GM11168 (cell line): ENCODE measurements around the gene OR2D2.
"Not testable (repeated sequence)": the region's sequence is repeated elsewhere in the genome, so short reads cannot be mapped to it uniquely, and the experiment has no call there.

Experiments
- in situ Hi-C: fragments of 300-500 bp; cut with MboI; formaldehyde crosslinking; loops from one replicate; pipeline ENCODE4 v1.12.0; 2022; ENCODE audit warnings: low sequenced_read_pairs; ENCODE audit not compliant: unreplicated experiment

The OR2D2 gene, protein sequence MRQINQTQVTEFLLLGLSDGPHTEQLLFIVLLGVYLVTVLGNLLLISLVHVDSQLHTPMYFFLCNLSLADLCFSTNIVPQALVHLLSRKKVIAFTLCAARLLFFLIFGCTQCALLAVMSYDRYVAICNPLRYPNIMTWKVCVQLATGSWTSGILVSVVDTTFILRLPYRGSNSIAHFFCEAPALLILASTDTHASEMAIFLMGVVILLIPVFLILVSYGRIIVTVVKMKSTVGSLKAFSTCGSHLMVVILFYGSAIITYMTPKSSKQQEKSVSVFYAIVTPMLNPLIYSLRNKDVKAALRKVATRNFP

DNA sequence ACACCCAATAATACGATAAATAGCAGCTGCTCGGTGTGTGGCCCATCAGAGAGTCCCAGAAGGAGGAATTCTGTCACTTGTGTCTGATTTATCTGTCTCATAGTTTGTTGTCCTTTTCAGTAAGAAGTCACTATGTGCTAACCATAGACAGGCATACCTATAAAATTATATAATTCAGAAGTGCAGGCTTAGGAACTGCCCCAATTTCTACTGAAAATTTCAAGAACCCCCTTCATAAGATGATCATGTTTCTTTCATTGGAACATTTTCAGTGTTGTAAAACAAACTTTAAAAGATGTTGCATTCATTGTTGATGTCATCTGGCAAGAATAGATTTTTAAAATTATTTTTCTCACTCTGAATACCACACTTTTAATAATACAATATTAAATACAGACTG, at the start of gene OR2D2:
Gene OR2D2, minus strand, starts transcription at position 101 of the 400 bp plus-strand sequence. Its CDS starts 0 bp downstream, at position 101.
- in situ Hi-C loops, result no loop called here

DNA sequence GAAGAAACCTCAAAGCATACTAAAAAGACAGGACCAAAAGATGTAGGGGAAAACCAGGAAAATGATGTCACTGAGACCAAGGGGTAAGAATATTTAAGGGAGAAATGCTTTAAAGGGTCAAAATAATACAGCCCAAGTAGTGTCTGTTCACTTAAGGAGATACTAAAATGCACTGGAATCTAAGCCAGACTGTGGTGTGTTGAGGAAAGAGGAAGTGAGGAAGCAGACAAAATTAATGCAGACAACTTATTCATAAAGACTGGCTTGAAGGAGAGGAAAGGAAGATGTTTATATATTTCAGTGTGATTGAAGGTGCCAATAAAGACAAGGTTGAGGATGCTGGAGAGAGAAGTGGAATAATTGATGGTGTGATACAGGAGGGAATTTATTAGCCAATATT, 49.7 kb upstream of the OR2D2 start:
- in situ Hi-C loops, result no loop called here

DNA sequence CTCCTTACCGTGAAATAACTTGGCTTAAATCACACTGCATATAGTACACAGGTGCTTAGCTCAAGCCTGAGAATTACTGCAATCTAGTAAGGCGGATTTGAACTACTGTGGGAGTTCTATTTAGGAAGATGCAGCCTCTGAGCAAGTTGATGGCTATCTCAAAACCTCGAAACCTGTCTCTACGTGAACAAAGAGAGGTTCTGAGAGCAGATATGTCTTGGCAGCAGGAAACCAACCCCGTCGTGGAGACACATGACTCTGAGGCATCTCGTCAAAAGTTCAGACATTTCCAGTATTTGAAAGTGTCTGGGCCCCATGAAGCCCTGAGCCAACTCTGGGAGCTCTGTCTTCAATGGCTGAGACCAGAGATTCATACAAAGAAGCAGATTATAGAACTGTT, 39.8 kb upstream of the OR2D2 start:
- in situ Hi-C loops, result no loop called here

DNA sequence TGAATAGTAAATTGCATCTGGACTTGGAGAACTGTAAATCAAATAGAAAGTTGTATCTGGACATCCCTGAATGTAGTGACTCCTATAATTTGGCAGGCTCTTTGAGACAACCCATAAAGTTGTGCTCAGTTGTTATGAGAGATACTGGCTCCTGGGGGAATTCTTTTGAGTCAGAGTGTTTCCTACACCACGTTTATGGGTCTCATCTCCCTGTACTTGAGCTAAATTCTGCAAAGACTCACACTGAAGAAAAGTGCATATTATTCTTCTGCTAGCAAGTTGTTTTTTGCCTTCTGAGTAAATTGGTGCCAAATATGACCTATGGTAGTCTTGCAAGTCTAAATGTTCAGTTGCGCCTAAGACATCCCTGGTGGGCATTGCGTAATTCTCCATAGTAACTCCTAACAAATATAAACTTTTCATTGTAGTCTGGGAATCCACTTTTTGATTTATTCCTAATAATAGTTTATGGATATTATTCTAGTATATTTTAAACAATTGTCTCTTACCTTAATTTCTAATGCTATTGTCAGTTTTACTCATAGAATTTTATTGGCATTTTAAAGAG, 38.9 kb upstream of the OR2D2 start:
- in situ Hi-C loops, result no loop called here

DNA sequence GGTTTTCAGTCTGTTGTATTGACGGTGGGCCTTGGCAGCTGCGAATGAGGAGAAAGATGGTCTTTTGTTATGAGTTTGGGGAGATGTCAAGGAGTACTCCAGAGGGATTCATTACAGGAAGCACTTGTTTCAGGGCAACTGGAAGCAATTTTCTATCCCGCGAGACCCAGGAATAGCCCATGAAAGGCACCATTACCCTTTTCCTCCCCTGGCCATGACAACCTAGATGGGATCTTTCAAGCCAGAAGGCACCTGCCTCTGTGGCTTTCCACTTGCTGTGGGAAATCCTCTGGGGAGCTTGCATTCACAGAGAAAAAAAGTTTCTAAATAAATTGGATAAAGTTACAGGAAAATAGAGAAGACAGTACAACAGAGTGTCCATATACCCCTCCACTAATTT, 36.6 kb upstream of the OR2D2 start:
- in situ Hi-C loops, result no loop called here

DNA sequence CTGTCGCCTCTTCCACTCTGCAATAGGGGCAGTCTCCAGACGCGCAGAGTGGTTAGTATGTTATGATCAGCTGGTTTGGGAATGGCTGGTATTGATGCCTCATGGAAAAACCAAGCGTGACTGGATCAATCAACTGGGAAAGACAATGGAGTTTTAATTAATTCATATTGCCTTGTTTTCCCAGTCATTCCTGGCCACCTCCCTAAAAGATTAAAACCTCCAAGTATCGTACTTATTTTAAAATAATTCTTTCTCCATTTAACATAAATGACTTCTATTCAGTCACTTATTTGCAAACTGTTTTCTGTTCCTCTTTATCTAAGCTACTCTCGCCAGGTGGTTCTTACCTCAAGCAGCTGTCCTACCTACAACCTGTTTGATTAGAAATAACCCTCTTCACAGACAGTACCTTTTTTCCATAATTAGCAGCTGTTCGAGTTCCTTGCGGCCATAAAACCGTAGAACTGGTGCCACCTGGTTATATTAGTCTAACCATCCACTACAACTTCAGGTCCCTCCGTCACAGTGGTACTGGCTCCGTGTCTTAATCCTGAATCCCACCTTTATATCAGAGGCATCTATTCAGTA, 34.8 kb upstream of the OR2D2 start:
- in situ Hi-C loops, result no loop called here

DNA sequence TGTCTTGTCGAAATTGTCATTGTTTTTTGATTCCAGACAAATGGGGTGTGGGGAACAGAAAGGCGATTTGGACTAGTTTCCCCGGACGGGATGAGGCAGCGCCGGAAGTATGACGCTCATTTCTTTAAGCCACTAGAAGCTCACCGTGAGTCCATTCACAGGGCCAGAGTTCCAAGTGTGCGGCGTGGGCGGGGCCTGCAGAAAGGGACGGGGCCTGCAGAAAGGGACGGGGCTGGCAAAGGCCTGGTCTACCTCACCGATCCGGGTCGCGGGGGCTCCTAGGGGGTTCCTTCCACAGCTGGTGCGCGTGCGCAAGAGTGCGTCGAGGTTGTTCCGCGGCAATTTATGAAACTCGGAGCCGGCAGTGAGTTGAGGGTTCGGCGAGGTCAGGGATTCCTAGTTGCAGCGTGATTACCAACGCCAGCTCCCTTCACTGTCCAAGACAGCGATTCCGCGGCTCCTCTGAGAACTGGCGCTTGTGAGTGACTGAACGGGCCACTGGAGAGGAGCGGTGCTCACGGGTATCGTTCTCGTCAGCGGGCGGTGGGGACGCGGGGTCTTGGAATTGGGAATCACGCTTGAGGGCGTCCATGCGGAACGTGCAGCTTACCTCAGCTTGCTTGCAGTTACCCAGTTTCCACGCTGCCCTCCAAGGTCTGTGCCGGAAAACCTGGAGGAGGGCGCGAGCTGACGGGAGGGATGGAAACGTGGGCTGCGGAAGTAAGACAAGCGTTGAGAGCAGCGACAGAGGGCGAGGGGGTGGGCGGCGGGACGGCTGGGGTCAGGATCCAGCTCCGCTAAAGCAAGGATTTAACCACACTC, 34.1 kb upstream of the OR2D2 start, which contains the start of gene ZNF215:
Gene ZNF215, plus strand, starts transcription at position 219 of the 822 bp plus-strand sequence. CDS start 5,847 bp downstream, outside the sequence.
- in situ Hi-C loops, result no loop called here

DNA sequence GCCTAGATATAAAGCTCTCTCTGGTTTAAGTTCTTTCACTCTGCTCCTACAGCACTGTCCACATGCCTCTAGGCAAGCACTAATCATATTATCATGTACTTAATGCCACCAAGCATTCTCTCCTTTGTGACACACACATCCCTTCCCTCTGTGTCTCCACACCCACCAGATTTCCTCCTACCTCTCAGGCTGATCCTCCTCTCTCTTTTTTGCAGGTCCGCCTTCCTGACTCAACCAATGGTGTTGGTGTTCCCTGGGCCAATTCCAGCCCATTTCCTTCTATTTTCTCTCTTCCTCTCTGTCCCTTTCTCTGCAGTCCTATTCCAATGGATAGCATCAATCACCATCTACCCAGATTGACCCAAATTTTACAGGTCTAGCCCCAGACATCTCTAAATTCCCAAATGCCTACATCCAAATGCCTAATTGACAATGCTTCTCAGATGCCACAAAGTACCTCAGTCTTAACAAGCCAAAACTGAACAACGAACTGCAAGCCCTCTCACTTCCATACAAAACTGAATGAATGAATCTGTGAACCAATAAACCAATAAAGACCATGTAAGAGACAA, 33.4 kb upstream of the OR2D2 start:
- in situ Hi-C loops, result no loop called here

DNA sequence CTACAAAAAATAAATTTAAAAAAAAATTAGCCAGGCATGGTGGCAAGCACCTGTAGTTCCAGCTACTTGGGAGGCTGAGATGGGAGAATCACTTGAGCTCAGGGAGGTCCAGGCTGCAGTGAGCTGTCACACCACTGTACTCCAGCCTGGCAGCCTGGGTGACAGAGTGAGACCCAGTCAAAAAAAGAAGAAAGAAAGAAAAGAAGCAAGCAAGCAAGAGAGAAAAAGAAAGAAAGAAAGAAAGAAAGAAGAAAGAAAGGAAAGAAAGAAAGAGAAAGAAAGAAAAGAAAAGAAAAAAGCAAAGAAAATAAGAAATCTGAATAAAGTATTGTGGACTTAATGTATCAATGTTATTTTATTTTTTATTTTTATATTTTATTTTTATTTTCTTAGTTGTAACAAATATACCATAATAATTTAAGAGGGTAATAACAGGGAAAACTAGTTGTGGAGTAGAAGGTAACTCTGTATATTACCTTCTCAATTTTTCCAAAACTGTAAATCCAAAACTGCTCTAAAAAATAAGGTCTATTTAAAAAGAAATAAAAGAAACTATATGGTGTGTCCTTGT, 32.8 kb upstream of the OR2D2 start:
- in situ Hi-C loops, result no loop called here

DNA sequence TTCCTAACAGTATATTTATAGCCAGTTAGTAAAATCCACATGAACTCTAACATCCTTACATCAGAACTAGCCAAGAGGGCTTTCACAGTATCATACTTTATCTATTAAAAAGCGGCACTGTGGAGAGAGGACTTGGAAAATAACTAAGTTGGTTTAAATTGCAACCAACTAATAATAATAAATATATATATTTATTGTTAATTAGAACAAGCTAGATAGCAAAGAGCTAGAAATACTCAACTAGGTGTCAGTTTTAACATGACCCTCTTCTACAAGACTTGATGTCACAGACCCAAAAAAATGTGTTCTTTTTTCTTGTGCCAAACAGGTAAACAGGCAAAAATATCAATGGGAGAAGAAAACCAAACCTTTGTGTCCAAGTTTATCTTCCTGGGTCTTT, 28.4 kb upstream of the OR2D2 start, which contains the start of gene OR2D3:
Gene OR2D3, plus strand, starts transcription at position 301 of the 400 bp plus-strand sequence. Its CDS starts 0 bp downstream, at position 301.
- in situ Hi-C loops, result no loop called here

DNA sequence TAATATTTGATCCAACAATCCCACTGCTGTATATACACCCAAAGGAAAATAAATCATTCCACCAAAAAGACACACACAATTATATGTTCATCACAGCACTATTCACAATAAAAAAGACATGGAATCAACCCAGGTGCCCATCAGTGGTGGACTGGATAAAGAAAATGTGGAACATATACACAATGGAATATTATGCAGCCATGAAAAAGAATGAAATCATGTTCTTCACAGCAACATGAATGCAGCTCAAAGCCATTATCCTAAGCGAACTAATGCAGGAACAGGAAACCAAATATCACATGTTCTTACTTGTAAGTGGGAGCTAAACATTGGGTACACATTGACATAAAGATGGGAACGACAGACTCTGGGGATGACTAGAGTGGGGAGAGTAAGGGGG, 27.4 kb upstream of the OR2D2 start:
- in situ Hi-C loops, result no loop called here

DNA sequence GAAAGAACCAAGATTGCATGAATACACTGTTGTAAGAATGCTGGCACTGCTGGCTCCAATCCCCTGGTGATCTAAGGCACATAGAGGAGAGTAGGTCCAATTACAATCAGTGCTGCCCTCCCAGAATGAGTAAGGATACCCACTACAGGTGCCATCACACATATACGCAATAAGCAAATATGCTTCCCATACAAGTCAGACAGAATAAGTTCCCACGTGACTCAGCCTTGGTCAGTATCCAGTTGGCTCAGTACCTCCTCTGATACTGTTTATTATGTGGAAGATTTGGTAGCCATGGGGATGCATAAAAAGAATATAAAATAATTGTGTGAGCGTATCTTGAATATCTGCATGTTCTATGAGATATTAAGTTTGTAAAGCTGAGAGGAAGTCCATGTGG, 19.6 kb upstream of the OR2D2 start:
- in situ Hi-C loops, result no loop called here

DNA sequence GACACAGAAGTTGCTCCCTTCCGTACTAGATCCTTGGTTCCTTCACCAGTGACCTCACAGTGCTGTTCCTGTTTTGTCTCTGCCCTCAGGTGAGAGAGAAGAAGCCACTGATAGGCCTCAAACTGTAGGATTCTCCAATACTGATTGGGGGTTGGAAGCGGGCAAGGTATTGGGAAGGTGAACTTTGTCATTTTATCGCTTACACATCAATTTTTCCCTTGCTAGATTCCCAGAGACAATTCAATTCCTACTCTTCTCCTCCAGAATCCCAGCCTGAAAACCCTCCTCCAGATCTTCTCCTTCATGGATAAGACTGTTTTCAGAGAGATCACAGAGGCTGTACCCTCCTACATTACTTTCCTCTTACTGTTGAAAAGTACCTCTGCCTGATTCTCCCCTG, 19.1 kb upstream of the OR2D2 start:
- in situ Hi-C loops, result no loop called here

DNA sequence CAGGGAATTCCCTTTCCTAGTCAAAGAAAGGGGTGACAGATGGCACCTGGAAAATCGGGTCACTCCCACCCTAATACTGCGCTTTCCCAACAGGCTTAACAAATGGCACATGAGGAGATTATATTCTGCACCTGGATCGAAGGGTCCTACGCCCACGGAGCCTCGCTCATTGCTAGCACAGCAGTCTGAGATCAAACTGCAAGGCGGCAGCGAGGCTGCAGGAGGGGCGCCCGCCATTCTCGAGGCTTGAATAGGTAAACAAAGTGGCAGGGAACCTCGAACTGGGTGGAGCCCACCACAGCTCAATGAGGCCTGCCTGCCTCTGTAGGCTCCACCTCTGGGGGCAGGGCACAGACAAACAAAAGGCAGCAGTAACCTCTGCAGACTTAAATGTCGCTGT, 12.5 kb upstream of the OR2D2 start:
- in situ Hi-C loops, result not testable (repeated sequence)

DNA sequence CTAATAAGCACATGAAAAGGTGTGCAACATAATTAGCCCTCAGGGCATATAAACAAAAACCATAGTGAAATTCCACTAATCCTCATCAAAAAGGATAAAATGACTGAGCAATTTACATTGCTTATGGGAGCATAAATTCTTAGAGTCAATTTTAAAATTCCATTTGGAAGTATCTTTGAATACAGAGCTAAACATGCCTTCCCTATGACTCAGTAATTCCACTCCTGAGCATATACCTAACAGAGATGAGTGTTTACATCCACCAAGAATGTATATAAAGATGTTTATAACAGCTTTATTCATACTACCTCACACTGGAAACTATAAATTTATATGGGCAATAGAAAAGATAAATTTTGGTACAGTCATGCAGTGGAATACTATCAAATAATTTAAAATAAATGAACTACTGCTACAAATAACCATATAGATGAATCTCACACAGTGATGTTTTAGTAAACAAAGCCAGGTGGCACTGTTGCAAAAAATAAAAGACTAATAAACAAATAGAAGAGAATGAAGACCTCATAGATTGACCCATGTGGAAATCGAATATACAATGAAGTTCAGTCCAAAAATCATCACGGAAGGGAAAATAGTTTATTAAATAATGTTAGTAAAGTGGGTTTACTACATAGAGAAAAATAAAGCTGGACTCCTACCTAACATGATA, 8.2 kb upstream of the OR2D2 start:
- in situ Hi-C loops, result no loop called here

DNA sequence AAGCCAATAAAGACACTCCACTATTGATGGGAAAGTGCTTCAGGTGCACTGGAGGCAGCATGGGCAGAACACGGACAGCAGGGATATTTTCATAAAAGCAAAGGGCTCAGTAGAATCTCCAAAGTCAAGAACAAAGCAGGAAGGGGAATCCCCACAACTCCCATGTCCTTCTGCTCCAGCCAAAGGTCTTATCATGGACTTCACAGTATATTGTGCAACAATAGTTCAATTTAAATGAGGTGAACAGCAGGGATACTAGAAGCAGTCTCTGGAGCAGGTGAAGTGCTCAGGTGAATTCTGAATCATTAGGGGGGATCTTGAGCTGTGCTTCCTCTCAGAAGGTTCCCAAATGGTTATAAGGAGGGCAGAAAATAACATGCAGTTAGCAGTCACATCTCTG, 6.6 kb upstream of the OR2D2 start:
- in situ Hi-C loops, result no loop called here

DNA sequence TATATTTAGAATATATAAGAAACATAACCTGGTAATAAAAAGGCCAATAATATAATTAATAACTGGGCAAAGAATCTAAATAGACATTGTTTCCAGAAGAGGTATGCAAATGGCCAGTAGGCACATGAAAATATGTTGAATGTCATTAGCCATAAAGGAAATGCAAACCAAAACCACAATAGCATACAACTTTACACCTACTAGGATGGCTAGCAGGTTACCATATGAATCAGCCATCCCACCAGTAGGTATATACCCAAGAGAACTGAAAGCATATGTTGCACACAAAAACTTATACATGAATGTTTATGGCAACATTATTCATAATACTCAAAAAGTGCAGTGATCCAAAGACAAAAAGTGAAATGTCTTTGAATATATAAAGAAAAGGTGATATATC, 2.7 kb upstream of the OR2D2 start:
- in situ Hi-C loops, result no loop called here

DNA sequence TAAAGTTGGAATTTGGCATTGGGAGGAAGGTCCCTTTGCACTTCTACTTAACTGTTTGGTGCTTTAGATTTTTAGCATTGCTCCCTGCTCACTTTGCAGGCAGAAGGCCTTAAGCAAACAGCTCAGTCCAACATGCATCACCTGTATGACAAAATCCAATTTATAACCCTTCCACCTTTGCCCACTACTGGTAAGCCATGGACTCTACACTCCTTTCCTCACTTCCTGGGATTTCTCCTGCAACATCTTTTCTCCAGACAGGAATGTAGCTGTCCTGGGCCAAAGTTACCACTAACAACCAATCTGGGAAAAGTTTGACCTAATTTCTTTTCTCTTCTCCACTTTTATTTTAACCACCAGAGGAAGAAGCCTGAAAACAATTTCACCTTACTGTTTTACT, 1.8 kb upstream of the OR2D2 start:
- in situ Hi-C loops, result no loop called here

DNA sequence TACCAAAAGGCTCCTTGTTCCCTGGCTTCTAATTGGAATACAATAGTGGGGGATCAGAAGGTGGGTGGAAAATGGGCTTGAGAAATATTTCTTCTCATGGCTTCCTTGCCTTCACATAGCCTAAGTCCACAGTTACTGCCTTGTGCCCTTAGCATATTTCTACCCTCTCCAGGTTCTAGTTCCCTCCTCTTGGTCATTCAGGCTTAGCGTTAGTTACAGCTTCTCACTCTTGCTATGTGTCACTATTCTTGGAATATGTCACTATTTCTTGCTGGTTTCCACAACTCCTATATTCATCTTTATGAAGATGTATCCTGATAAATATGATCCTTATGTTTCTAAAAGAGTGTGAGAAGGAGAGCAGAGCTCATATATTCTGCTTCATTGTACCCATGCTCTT, 2.5 kb downstream of the OR2D2 start:
- in situ Hi-C loops, result no loop called here

DNA sequence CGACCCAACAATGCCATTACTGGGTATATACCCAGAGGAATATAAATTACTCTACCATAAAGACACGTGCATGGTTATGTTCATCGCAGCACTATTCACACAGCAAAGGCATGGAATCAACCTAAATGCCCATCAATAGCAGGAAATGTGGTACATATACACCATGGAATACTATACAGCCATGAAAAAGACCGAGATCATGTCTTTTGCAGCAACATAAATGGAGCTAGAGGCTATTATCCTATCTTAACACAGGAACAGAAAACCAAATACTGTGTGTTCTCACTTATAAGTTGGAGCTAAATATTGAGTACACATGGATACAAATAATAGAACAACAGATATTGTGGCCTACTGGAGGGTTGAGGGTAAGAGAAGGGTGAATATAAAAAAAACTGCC, 3.5 kb downstream of the OR2D2 start:
- in situ Hi-C loops, result no loop called here
